Heart left ventricle (tissue), 16 donors: ENCODE data around the gene F12. TPM values are rescaled to one million over a fixed set of nuclear protein-coding genes. Genes with fewer than 3 reads are reported as not detected.
A peak's percentile ranks its signal among the peaks of the same experiment; 100 is the strongest.

Experiments used
- ATAC-seq, 4 donors: fragments of 200-7000 bp; cut with Tn5 transposase; one replicate each; pipeline ENCODE4 v1.9.1; 2020 to 2022; ENCODE audit warnings: moderate library complexity in 4 of 4, mild to moderate bottlenecking in 3 of 4, moderate number of reproducible peaks in 1 of 4
- DNase-seq, 5 donors: peaks; one replicate each; pipeline ENCODE4 v3.0.0-alpha.2; 2020
- H3K27ac ChIP-seq, 12 donors: fragments of 200-600 bp; sonication (generic) in 4 of 12; one replicate each; pipeline versions ENCODE4 v1.5.0 to v1.8.0; 2016 to 2022; ENCODE audit warnings: mild to moderate bottlenecking in 2 of 12
- H3K27me3 ChIP-seq, 9 donors: fragments of 200-600 bp; sonication (generic) in 2 of 9; one replicate each; pipeline versions ENCODE4 v1.5.1 to v1.8.0; 2016 to 2022; ENCODE audit warnings: mild to moderate bottlenecking in 3 of 9
- H3K36me3 ChIP-seq, 9 donors: fragments of 200-600 bp; sonication (generic) in 2 of 9; one replicate each; pipeline versions ENCODE4 v1.5.0 to v1.8.0; 2018 to 2022; ENCODE audit warnings: mild to moderate bottlenecking in 2 of 9
- H3K4me1 ChIP-seq, 12 donors: fragments of 200-600 bp; sonication (generic) in 4 of 12; one replicate each; pipeline versions ENCODE4 v1.5.0 to v1.8.0; 2016 to 2022; ENCODE audit warnings: mild to moderate bottlenecking in 3 of 12
- H3K4me3 ChIP-seq, 12 donors: fragments of 200-600 bp; sonication (generic) in 4 of 12; one replicate each; pipeline versions ENCODE4 v1.5.0 to v1.8.0; 2017 to 2022; ENCODE audit warnings: mild to moderate bottlenecking in 9 of 12, moderate library complexity in 4 of 12
- H3K9me3 ChIP-seq, 12 donors: fragments of 200-600 bp; sonication (generic) in 4 of 12; one replicate each; pipeline versions ENCODE4 v1.5.0 to v1.8.0; 2016 to 2022; ENCODE audit warnings: mild to moderate bottlenecking in 1 of 12
- POLR2A ChIP-seq, 2 donors: fragments of 450-650 bp; IDR thresholded peaks; one replicate each; pipeline ENCODE4 v1.6.1; 2017; ENCODE audit warnings: antibody characterized with exemption in 2 of 2, mild to moderate bottlenecking in 2 of 2, moderate library complexity in 2 of 2
- WGBS, 4 donors: extraction: QIAGEN DNeasy Blood & Tissue Kit in 2 of 4; methylation state at CpG; one replicate each; pipeline versions ENCODE4 v1.1.5 to v1.1.7; 2013 to 2018; 5-methylcytosine and 5-hydroxymethylcytosine counted together
- intact Hi-C, 10 donors: fragments of 100-400 bp; cut with DNase I; formaldehyde crosslinking; loops; one replicate each; pipeline versions ENCODE4 v1.11.1 to v1.14.2; 2022
- polyA plus RNA-seq, 2 donors: library from polyadenylated mRNA; stranded (reverse); fragments of 200-250 nt; gene quantifications; one replicate each; pipeline ENCODE4 v1.2.3, GENCODE V29; 2013
- total RNA-seq, 9 donors: library from RNA; depleted of rRNA in 2 of 9; stranded (reverse); fragments of >200 nt in 2 of 9; fragmentation: NEBNext Ultra II Directional in 3 of 9; extraction: Animal tissue kit (Norgen Biotek cat#: 25700) in 3 of 9; gene quantifications; one replicate each; pipeline versions ENCODE4 v1.1.0 to v1.2.4, GENCODE V29; 2016 to 2023
- TF ChIP-seq, protein P1 (sequence below), 12 donors: fragments of 200-600 bp; sonication (generic) in 4 of 12; IDR thresholded peaks; one replicate each; pipeline versions ENCODE4 v1.5.0 to v1.8.0; 2018 to 2022; ENCODE audit warnings: antibody characterized with exemption in 12 of 12, mild to moderate bottlenecking in 5 of 12
- donor health status: ischemic (EF 13 %, LVEDD 7.1; RV severe dilation, severe dysfunction).
- donor health status: healthy with polysubstance abuse.
- donor health status: DM: no; HTN: yes; CAD: no.
- donor health status: DM: no; HTN: no; CAD: no.
- donor health status: ischemic (EF 25% LVEDD 6.9; RV normal size, moderate dysfunction).
- donor health status: ischemic (EF 25% LVEDD 5.7; RV mildly dilated, moderate dysfunction).
- donor health status: healthy.
- donor health status: DM: yes; HTN: yes; CAD: no.
- donor health status: ischemic (EF 35%, LVEDD 5.7; RV mildly dilated, moderate dysfunction).
- donor health status: nonischemic (EF 11% LVEDD 7.7; RV severe dilation, severe dysfunction).
- donor health status: DM: yes; HTN: yes; CAD: no.
- donor health status: PGD.
- donor health status: ischemic (EF 29% LVEDD 5.4; RV normal size, mild dysfunction).
- donor health status: nonischemic (EF 23%, LVEDD 6.1; RV moderate dilation, normal function).

Gene F12
- total and polyA plus RNA-seq, 11 donors, result 0.29 to 0.56 TPM; not detected in 9

DNA sequence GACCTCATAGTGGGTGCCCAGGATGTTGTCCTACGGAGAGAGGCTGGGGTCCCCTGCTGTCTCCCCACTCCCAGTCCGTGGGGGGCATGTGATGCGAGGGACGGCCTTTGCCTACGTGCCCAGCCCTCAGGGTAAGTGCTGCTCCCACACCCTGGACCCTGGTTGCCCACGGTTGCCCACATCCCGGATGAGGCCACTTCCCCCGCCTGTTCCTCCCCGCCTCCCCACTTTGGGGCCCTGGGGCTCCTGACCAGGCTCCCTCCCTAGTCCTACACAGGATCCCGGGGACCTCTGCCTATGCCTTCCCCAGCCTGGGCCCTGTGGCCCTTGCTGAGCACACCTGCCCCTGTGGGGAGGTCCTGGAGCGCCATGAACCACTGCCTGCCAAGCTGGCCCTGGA is 23.6 kb downstream of the F12 start:
- Histone ChIP-seq H3K9me3 (no peaks in the 10 kb centered on the region), H3K4me1 (peaks cover 0 to 22% (median 0%) of the 10 kb centered on the region in 12 donors), H3K36me3 (no peaks in the 10 kb centered on the region), H3K27me3 (peaks cover 0 to 41% (median 0%) of the 10 kb centered on the region in 9 donors), H3K4me3 (no peak overlapping the region), H3K27ac (no peak overlapping the region)
- ATAC-seq (no peak), DNase-seq (no peak)
- 65 to 93% (median 71%) methylated on average over 3 to 11 of the region's 11 CpGs for WGBS, 4 donors
- intact Hi-C loops, result loop anchor here in 2 of 10 donors (10.0 kb wide), 2 partner anchors 71 to 271 kb away; partner anchors contain the start of gene MXD3 (in 1 of the 2)
- TF ChIP-seq, protein P1, sequence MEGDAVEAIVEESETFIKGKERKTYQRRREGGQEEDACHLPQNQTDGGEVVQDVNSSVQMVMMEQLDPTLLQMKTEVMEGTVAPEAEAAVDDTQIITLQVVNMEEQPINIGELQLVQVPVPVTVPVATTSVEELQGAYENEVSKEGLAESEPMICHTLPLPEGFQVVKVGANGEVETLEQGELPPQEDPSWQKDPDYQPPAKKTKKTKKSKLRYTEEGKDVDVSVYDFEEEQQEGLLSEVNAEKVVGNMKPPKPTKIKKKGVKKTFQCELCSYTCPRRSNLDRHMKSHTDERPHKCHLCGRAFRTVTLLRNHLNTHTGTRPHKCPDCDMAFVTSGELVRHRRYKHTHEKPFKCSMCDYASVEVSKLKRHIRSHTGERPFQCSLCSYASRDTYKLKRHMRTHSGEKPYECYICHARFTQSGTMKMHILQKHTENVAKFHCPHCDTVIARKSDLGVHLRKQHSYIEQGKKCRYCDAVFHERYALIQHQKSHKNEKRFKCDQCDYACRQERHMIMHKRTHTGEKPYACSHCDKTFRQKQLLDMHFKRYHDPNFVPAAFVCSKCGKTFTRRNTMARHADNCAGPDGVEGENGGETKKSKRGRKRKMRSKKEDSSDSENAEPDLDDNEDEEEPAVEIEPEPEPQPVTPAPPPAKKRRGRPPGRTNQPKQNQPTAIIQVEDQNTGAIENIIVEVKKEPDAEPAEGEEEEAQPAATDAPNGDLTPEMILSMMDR (IDR thresholded peaks at IDR 0.05), result no peak
- no peak for TF ChIP-seq POLR2A (IDR thresholded peaks at IDR 0.05)

DNA sequence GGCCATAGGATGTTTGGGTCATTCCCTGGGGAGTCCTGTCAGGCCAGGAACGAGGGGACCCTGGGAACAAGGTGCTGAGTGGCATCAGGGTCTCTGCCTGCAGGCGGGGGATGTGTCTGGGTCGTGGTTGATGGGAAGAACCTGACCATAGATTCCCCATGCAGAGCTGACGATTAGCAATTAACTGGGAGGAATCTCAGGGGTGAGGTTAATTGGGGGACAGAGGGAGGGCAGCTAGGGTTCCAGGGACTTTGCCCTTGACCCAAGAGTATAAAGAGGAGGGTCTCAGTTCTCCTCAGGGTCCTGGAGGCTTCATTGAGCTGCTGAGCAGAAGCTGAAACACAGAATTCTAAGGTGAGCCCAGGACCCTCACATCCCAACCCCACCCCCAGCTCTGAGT is 25.2 kb downstream of the F12 start, which contains the start of gene SLC34A1:
TSS of gene SLC34A1 (plus strand) at position 301 of the 400 bp plus-strand sequence. CDS start 1,308 bp downstream, outside the sequence.
- WGBS, 4 donors, result 57 to 76% (median 68%) methylated on average over 4 of the region's 4 CpGs
- no peaks in the 10 kb centered on the region for H3K9me3 ChIP-seq
- ATAC-seq (no peak), DNase-seq (no peak)
- no peak within 1 kb of the TSS for H3K4me3 ChIP-seq
- peaks cover 0 to 32% (median 0%) of the 10 kb centered on the region in 9 donors for H3K27me3 ChIP-seq
- H3K27ac ChIP-seq, result no peak within 1 kb of the TSS
- H3K36me3 ChIP-seq, result no peaks in the 10 kb centered on the region
- TF ChIP-seq POLR2A (IDR thresholded peaks at IDR 0.05), result no peak
- TF ChIP-seq, protein P1 (IDR thresholded peaks at IDR 0.05), result no peak
- intact Hi-C loops, result loop anchor here in 2 of 10 donors (5.0 to 10.0 kb wide), 3 partner anchors 67 to 269 kb away; partner anchors contain the start of gene MXD3 (in 1 of the 2)
- H3K4me1 ChIP-seq, result peaks cover 0 to 6% (median 0%) of the 10 kb centered on the region in 12 donors

DNA sequence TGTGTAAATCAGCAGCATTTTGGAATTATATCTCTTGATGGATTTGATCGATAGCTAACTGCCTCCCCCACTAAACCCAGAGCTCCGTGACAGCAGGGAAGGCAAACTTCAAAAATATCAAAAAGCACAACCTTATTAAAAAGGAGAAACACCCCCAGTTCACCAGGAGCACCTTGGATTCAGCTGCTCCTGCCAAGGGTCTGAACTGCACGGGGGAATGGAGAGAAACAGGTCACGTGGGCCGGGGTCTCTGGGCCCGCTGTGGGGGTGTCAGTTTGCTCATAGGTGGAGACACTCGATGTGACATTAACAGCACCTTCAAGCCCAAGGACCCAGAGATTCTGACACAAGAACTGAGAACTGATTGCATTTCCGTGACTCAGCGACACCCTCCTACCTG is 26.2 kb downstream of the F12 start:
- 85 to 91% (median 86%) methylated on average over 9 of the region's 9 CpGs for WGBS, 4 donors
- intact Hi-C loops, result loop anchor here in 2 of 10 donors (5.0 to 10.0 kb wide), 3 partner anchors 66 to 268 kb away; partner anchors contain the start of gene MXD3 (in 1 of the 2)
- Histone ChIP-seq H3K9me3 (no peaks in the 10 kb centered on the region), H3K27me3 (peaks cover 0 to 27% (median 0%) of the 10 kb centered on the region in 9 donors), H3K4me1 (no peaks in the 10 kb centered on the region), H3K4me3 (no peak overlapping the region), H3K36me3 (no peaks in the 10 kb centered on the region), H3K27ac (no peak overlapping the region)
- ATAC-seq (no peak), DNase-seq (no peak)
- TF ChIP-seq, protein P1 (IDR thresholded peaks at IDR 0.05), result no peak

DNA sequence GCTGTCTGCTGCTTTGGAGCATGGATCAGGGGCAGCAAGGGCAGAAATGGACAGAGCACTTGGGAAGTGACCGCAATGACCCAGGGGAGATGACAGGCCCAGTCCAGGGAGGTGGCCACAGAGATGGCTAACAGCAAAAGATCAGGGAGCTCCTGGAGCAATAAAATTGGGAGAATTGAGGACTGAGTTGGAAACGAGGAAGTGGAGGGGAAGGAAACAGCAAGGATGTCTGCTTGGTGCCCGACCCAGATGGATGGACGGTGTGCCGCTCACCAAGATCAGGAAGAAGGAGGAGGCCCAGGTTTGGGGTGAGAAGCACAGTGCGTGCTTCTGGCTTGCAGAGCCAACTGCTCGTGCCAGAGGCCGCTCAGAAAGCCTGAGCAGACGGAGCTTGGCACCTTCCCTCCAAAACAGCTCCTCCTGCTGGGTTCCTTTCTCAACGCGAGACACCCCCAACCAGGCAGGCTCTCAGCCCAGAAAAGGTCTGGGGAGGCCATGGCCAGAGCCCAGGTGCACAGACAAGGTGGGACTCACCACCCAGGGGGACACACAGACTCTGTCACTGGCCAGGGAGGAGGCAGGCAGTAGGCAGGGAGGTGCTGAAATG is 26.8 kb downstream of the F12 start:
- peak in 3 of 4 donors; percentile 49 to 68 (median 67) for ATAC-seq
- 25 to 36% (median 28%) methylated on average over 11 of the region's 11 CpGs for WGBS, 4 donors
- intact Hi-C loops, result loop anchor here in 2 of 10 donors (5.0 to 10.0 kb wide), 3 partner anchors 65 to 268 kb away; partner anchors contain the start of gene MXD3 (in 1 of the 2)
- H3K27me3 ChIP-seq, result peaks cover 0 to 23% (median 0%) of the 10 kb centered on the region in 9 donors
- H3K27ac ChIP-seq, result no peak overlapping the region
- H3K36me3 ChIP-seq, result no peaks in the 10 kb centered on the region
- DNase-seq, result no peak
- no peaks in the 10 kb centered on the region for H3K4me1 ChIP-seq
- no peaks in the 10 kb centered on the region for H3K9me3 ChIP-seq
- no peak for TF ChIP-seq POLR2A (IDR thresholded peaks at IDR 0.05)
- TF ChIP-seq, protein P1 (IDR thresholded peaks at IDR 0.05), result peak in 9 of 12 donors; percentile 9 to 41 (median 25)
- H3K4me3 ChIP-seq, result no peak overlapping the region
